Astrocyte of the spinal cord (primary cell): ENCODE measurements around the gene AFM.

Experiments used
- DNase-seq: peaks from one replicate; pipeline ENCODE4 v3.0.0; 2011; ENCODE audit warnings: low read depth, low spot score
- H3K4me3 ChIP-seq: 2 replicates; pipeline ENCODE4 v1.5.1; 2011; ENCODE audit warnings: low read depth, mild to moderate bottlenecking, low read length, moderate library complexity
- CTCF ChIP-seq: IDR thresholded peaks from 2 replicates; pipeline ENCODE4 v1.5.1; 2012; ENCODE audit warnings: low read depth, mild to moderate bottlenecking, low read length, inconsistent platforms
- in situ Hi-C: cut with HindIII; loops from 2 replicates; pipeline ENCODE4 v1.10.0; 2017; ENCODE audit warnings: low sequenced_read_pairs

AFM gene

GRCh38 chr4:73499996-73500765 is 18.6 kb downstream of the AFM start:
- peak; percentile 27 for DNase-seq
- TF ChIP-seq CTCF = no peak
- in situ Hi-C loops = no loop called here
- H3K4me3 ChIP-seq = no peak overlapping the region

- no peak for TF ChIP-seq CTCF
- in situ Hi-C loops = no loop called here
- DNase-seq = no peak
- no peak overlapping the region for H3K4me3 ChIP-seq
These were observed 20.2 kb downstream of the AFM start for GRCh38 chr4:73501664-73502265.

GRCh38 chr4:73505567-73505966 is 24.0 kb downstream of the AFM start:
- no peak for DNase-seq
- TF ChIP-seq CTCF = no peak
- in situ Hi-C loops = no loop called here
- H3K4me3 ChIP-seq = no peak overlapping the region

GRCh38 chr4:73507541-73507940 is 26.0 kb downstream of the AFM start:
- no peak for TF ChIP-seq CTCF
- H3K4me3 ChIP-seq = no peak overlapping the region
- in situ Hi-C loops = no loop called here
- DNase-seq = no peak

GRCh38 chr4:73508651-73509050 is 27.1 kb downstream of the AFM start:
- no peak overlapping the region for H3K4me3 ChIP-seq
- no peak for DNase-seq
- in situ Hi-C loops = no loop called here
- no peak for TF ChIP-seq CTCF

- in situ Hi-C loops = no loop called here
- no peak for TF ChIP-seq CTCF
- no peak for DNase-seq
- no peak overlapping the region for H3K4me3 ChIP-seq
These were observed 36.8 kb downstream of the AFM start for GRCh38 chr4:73518340-73518739.
